Measurements from ENCODE around the gene ONECUT3. TPM values are rescaled to one million over a fixed set of nuclear protein-coding genes. Genes with fewer than 3 reads are reported as not detected.

ONECUT3 gene
- total and polyA plus RNA-seq, 12 donors: under 0.01 TPM; not detected in 11

- peaks cover 0 to 78% of the 10 kb centered on the region in 2 donors for H3K36me3 ChIP-seq (replicated peaks in 1 of 2)
- DNase-seq: peak in 1 of 7 donors; percentile 23
- peaks cover 9 to 19% of the 10 kb centered on the region in 2 donors for H3K4me1 ChIP-seq (replicated peaks in 1 of 2)
- H3K4me3 ChIP-seq: no peak overlapping the region
- no peaks in the 10 kb centered on the region for H3K27me3 ChIP-seq
- 76 to 86% (median 84%) methylated on average over 7 to 25 of the region's 25 CpGs for WGBS, 4 donors
- H3K27ac ChIP-seq: no peak overlapping the region
- no peak for TF ChIP-seq CTCF (IDR thresholded peaks at IDR 0.05)
- no peak for TF ChIP-seq POLR2A (IDR thresholded peaks at IDR 0.05)
- no peaks in the 10 kb centered on the region for H3K9me3 ChIP-seq (replicated peaks in 1 of 3)
- intact Hi-C loops (cut with DNase I): loop anchor here in 1 of 2 donors (10.0 kb wide), 1 partner anchor 273 kb away; no protein-coding TSS in a partner anchor
Observed at GRCh38 chr19:1817553-1818179, 64.4 kb downstream of the ONECUT3 start.

DNA sequence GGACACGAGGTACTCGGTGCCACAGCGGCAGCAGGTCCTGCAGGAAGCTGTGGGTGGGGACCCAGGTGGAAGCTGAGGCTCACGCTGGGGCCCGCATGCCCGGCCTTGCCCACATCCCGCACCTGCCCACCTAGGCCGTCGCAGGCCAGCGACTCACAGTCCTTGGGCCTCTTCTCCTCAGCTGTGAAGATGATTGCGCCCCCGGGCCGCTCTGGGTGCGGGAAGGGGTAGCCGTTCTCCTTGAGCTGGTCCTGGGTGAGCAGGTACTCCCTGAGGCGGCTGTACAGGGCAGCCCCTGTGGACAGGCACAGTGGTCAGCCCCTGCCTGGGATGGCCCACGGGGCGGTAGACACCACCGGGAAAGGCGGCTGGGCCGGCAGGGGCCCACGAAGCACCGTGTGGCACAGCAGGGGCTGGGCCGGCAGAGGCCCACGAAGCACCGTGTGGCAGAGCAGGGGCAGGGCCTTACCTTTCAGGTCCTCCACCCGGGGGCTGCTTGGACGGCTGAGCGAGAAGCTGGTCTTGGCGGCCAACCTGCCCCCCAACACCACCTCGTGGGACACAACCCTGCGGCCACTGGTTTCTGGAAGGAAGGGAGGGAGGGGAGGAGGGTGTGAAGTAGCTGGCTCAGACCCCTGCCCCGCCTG is 65.4 kb downstream of the ONECUT3 start:
- Histone ChIP-seq H3K27ac (no peak overlapping the region), H3K4me3 (no peak overlapping the region), H3K9me3 (replicated peaks in 1 of 3) (no peaks in the 10 kb centered on the region), H3K36me3 (replicated peaks in 1 of 2) (peaks cover 0 to 88% of the 10 kb centered on the region in 2 donors), H3K4me1 (replicated peaks in 1 of 2) (peaks cover 11 to 20% of the 10 kb centered on the region in 2 donors), H3K27me3 (no peaks in the 10 kb centered on the region)
- TF ChIP-seq POLR2A (IDR thresholded peaks at IDR 0.05): no peak
- no peak for TF ChIP-seq CTCF (IDR thresholded peaks at IDR 0.05)
- WGBS, 4 donors: 78 to 85% (median 80%) methylated on average over 5 to 33 of the region's 33 CpGs
- intact Hi-C loops (cut with DNase I): loop anchor here in 1 of 2 donors (10.0 kb wide), 1 partner anchor 274 kb away; no protein-coding TSS in a partner anchor
- no peak for DNase-seq

DNA sequence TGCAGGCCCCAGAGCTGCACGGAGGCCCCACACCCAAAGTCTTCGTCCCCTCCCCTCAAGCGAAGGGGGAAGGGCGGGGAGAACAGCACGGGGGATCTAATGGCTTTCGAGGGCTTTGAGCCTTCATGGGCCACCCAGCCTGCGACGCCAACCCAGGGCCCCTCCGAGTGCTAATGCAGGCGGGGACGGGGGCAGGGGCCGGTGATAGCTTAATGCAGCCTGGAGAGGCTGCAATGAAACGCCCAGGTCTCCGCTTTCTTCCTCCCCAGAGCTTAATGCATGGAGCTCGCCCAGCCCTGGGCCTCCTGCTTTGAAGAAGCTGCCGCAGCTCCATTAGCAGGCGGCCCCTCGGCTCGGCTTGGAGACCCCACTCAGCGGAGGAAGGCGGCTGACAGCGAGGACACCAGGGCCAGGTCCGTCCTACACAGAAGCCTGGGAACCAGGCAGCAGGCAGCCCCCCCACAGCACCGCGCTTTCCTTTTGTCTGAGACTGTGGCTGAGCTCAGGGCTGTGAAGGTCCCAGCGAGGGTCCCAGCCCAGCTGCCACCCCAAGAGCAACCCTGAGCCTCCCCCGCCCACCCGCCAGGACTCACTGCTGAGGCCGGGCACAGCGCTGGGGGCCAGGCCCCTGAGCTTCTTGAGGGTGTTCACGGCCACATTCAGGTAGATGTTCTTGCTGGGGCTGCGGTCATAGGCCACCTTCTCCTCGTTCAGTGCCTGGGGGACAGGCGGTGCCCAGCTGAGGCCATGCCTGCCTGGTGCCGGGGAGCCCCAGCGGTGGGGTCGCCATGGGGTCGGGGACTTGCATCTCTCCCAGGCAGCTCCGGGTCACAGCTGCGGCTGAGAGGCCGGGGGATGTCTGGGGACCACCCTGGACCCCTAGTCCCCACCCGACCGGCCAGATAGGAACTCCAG is 66.3 kb downstream of the ONECUT3 start:
- no peaks in the 10 kb centered on the region for H3K27me3 ChIP-seq
- WGBS, 4 donors: 78 to 85% (median 80%) methylated on average over 23 to 43 of the region's 43 CpGs
- intact Hi-C loops (cut with DNase I): loop anchor here in 1 of 2 donors (10.0 kb wide), 1 partner anchor 275 kb away; no protein-coding TSS in a partner anchor
- DNase-seq: no peak
- peaks cover 17 to 27% of the 10 kb centered on the region in 2 donors for H3K4me1 ChIP-seq (replicated peaks in 1 of 2)
- TF ChIP-seq POLR2A (IDR thresholded peaks at IDR 0.05): no peak
- TF ChIP-seq CTCF (IDR thresholded peaks at IDR 0.05): no peak
- no peak overlapping the region for H3K4me3 ChIP-seq
- H3K36me3 ChIP-seq (replicated peaks in 1 of 2): peaks cover 0 to 97% of the 10 kb centered on the region in 2 donors
- no peaks in the 10 kb centered on the region for H3K9me3 ChIP-seq (replicated peaks in 1 of 3)
- no peak overlapping the region for H3K27ac ChIP-seq

DNA sequence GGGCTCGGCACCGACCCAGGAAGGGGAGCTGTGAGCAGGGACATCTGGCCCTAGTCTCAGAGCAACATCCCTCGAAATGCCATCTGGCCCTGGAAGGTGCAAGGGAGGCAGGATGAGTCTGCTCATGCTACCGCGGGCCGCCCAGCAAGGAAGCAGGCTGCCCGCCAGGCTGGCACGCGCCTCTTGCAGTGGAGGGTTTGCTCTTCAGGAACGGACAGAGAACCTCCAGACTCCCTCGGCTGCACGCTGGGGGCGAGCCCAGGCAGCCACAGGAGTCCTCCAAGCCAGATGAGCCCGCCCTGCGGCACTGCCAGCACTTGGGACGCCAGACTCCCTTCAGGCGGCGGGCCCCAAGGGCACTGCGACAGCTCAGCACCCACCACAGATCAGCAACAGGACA is 68.9 kb downstream of the ONECUT3 start:
- intact Hi-C loops (cut with DNase I): no loop called here
- Histone ChIP-seq H3K27me3 (no peaks in the 10 kb centered on the region), H3K9me3 (replicated peaks in 1 of 3) (no peaks in the 10 kb centered on the region), H3K36me3 (replicated peaks in 1 of 2) (peaks cover 0 to 79% of the 10 kb centered on the region in 2 donors), H3K4me1 (replicated peaks in 1 of 2) (peaks cover 27 to 32% of the 10 kb centered on the region in 2 donors), H3K4me3 (no peak overlapping the region), H3K27ac (peak overlapping the region in 3 of 5 donors; percentile 45 to 56 (median 53))
- DNase-seq: peak in 6 of 7 donors; percentile 71 to 83 (median 78)
- no peak for TF ChIP-seq CTCF (IDR thresholded peaks at IDR 0.05)
- TF ChIP-seq POLR2A (IDR thresholded peaks at IDR 0.05): peak in 1 of 2 donors; percentile 46
- WGBS, 4 donors: 18 to 55% (median 43%) methylated on average over 4 to 19 of the region's 19 CpGs

All from adrenal gland (tissue), 12 donors.